GM19463 (cell line): ENCODE results near the gene UNC50.

Experiments used
- ATAC-seq: cut with Tn5 transposase; IDR thresholded peaks from one replicate; pipeline ENCODE4 v1.9.1; 2021; ENCODE audit warnings: mild to moderate bottlenecking, moderate library complexity; ENCODE audit not compliant: unreplicated experiment

UNC50 gene

DNA sequence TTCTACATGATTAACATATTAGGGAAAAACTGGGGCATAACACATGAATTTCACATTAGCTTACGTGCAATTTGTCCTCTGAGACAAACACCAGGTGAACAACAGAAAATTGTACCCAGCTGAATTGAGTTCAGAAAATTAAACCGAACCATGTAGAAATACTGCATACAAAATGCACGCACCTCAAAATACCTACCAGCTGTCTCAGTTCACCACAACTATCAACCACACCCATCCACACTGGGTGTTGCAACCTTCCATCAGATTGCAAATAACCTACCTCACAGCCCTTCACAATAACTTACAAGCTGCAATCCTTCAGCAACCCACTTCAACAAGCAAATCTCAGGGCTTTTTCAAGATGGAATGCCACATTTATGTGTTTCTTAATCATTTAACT lies 55.9 kb downstream of the UNC50 start:
- no peak for ATAC-seq

DNA sequence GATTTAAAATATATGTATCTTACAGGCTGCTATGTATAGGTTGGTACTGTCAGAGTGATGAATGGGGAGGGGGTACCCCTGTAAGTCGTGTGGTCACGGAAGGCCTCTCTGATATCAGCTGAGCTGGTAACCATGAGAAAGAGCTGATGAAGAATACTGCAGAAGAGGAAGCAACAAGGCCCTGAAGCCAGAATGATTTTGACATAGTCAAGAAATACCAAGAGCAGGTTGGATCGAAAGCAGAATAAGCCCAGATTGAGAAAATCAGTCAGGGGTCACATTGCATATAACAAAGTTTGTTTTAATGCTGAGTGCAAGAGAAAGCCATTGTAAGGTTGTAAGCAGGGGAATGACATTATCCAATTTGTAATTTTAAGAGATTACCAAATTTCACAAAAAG lies 57.3 kb downstream of the UNC50 start:
- ATAC-seq = no peak
